HCT116 (cell line): ENCODE measurements around the gene FAM110D. TPM values are rescaled to one million over a fixed set of nuclear protein-coding genes. Genes with fewer than 3 reads are reported as not detected.

Source experiments
- ATAC-seq: fragments of 200-7000 bp; cut with Tn5 transposase; 2 replicates; pipeline ENCODE4 v1.9.1; 2020; ENCODE audit warnings: mild to moderate bottlenecking, moderate library complexity
- BruUV-seq: library from RNA; stranded (reverse); fragments of 400-500 nt; replicated peaks from 2 replicates; lab custom pipeline; 2021; lab: Mats Ljungman, UMichigan
- CTCF ChIA-PET: fragments of 300-600 bp; sonication (Branson Sonifier 250); formaldehyde crosslinking; loops from one replicate; lab custom pipeline; 2021; ENCODE audit warnings: antibody characterized with exemption; lab: Charles Lee
- POLR2A ChIA-PET: fragments of 300-600, 350-600 bp; sonication (Branson Sonifier 250); formaldehyde crosslinking; loops from one replicate; lab custom pipeline; 2021; ENCODE audit warnings: antibody characterized with exemption; lab: Charles Lee
- RAD21 ChIA-PET, 2 experiments: fragments of 300-600 bp; sonication (Branson Sonifier 250); formaldehyde crosslinking; loops; one replicate each; lab custom pipeline; 2023; ENCODE audit warnings: low total read pairs in 2 of 2; ENCODE audit not compliant: uncharacterized antibody in 2 of 2, unreplicated experiment in 2 of 2, low non-redundant PET in 1 of 2; lab: Charles Lee
- DNase-seq: peaks from one replicate; pipeline ENCODE4 v3.0.0-alpha.2; 2010; ENCODE audit warnings: low read depth, low spot score
- H2AFZ ChIP-seq: fragments of 200-600 bp; shearing (Covaris generic), sonication (generic); 2 replicates; pipeline ENCODE4 v1.6.1; 2017; ENCODE audit warnings: low read depth, mixed run types, mixed read lengths, antibody characterized with exemption, low read length; ENCODE audit not compliant: poor library complexity, severe bottlenecking
- H3K27ac ChIP-seq: 2 replicates; pipeline ENCODE4 v1.5.1; 2012; ENCODE audit warnings: low read depth, low read length
- H3K27me3 ChIP-seq: fragments of 200-600 bp; sonication (generic); 2 replicates; pipeline ENCODE4 v1.6.1; 2016; ENCODE audit warnings: mixed run types, low read length, mixed read lengths; ENCODE audit not compliant: insufficient read depth
- H3K36me3 ChIP-seq, 2 experiments: fragments of 200-500 bp in 1 of 2; fragments of 200-600 bp in 1 of 2; sonication (Bioruptor generic) in 1 of 2; sonication (generic) in 1 of 2; 2 replicates each; pipeline versions ENCODE4 v1.5.1 to v1.6.1; 2014 to 2016; ENCODE audit warnings: low read length in 2 of 2, inconsistent platforms in 1 of 2, mixed read lengths in 1 of 2, mixed run types in 1 of 2; ENCODE audit not compliant: insufficient read depth in 2 of 2, control insufficient read depth in 1 of 2
- H3K4me1 ChIP-seq, 2 experiments: fragments of 200-600 bp in 1 of 2; sonication (generic) in 1 of 2; 2 replicates each; pipeline versions ENCODE4 v1.5.1 to v1.6.1; 2012 to 2017; ENCODE audit warnings: low read length in 2 of 2, inconsistent platforms in 1 of 2, mild to moderate bottlenecking in 1 of 2, mixed read lengths in 1 of 2, mixed run types in 1 of 2, moderate library complexity in 1 of 2; ENCODE audit not compliant: insufficient read depth in 2 of 2, control insufficient read depth in 1 of 2
- H3K4me2 ChIP-seq: fragments of 200-600 bp; sonication (generic); 2 replicates; pipeline ENCODE4 v1.6.1; 2017; ENCODE audit warnings: mixed run types, low read length, mixed read lengths
- H3K4me3 ChIP-seq, 2 experiments: fragments of 200-600 bp in 1 of 2; sonication (generic) in 1 of 2; replicated peaks in 1 of 2; 2 replicates each; pipeline ENCODE4 v1.5.1; 2011 to 2016; ENCODE audit warnings: low read length in 2 of 2, control low read depth in 1 of 2, low read depth in 1 of 2, mild to moderate bottlenecking in 1 of 2, mixed read lengths in 1 of 2, mixed run types in 1 of 2
- H3K79me2 ChIP-seq: fragments of 200-600 bp; sonication (generic); 2 replicates; pipeline ENCODE4 v1.6.1; 2017; ENCODE audit warnings: mild to moderate bottlenecking, mixed run types, low read length, moderate library complexity, mixed read lengths; ENCODE audit not compliant: insufficient read depth
- H3K9ac ChIP-seq: fragments of 200-600 bp; sonication (generic); 2 replicates; pipeline ENCODE4 v1.6.1; 2016; ENCODE audit warnings: low read length, mixed read lengths
- H3K9me2 ChIP-seq: fragments of 200-600 bp; sonication (generic), shearing (Covaris generic); 2 replicates; pipeline ENCODE4 v1.6.1; 2017; ENCODE audit warnings: mixed run types, mild to moderate bottlenecking, moderate library complexity; ENCODE audit not compliant: insufficient read depth
- H3K9me3 ChIP-seq, 2 experiments: fragments of 200-500 bp in 1 of 2; fragments of 200-600 bp in 1 of 2; sonication (Bioruptor generic) in 1 of 2; sonication (generic) in 1 of 2; 2 replicates each; pipeline ENCODE4 v1.6.1; 2014 to 2017; ENCODE audit warnings: low read length in 2 of 2, mixed read lengths in 2 of 2, inconsistent platforms in 1 of 2, low read depth in 1 of 2, mild to moderate bottlenecking in 1 of 2, mixed run types in 1 of 2, moderate library complexity in 1 of 2; ENCODE audit not compliant: control insufficient read depth in 1 of 2, insufficient read depth in 1 of 2
- H4K20me1 ChIP-seq: fragments of 200-600 bp; sonication (generic), shearing (Covaris generic); 2 replicates; pipeline ENCODE4 v1.6.1; 2017; ENCODE audit warnings: mixed run types, mild to moderate bottlenecking, moderate library complexity; ENCODE audit not compliant: insufficient read depth
- CBX3 ChIP-seq: IDR thresholded peaks from 2 replicates; pipeline ENCODE4 v1.6.1; 2012; ENCODE audit warnings: low read depth
- CEBPB ChIP-seq: IDR thresholded peaks from 2 replicates; pipeline ENCODE4 v1.6.1; 2012; ENCODE audit warnings: low read depth
- CTCF ChIP-seq, 3 experiments: fragments of 200-600 bp in 1 of 3; sonication (generic) in 1 of 3; IDR thresholded peaks in 2 of 3; conservative IDR thresholded peaks in 1 of 3; 2 replicates each; pipeline ENCODE4 v1.5.1; 2012 to 2017; ENCODE audit warnings: low read depth in 2 of 3, low read length in 2 of 3, antibody characterized with exemption in 1 of 3, borderline replicate concordance in 1 of 3, control low read depth in 1 of 3, mild to moderate bottlenecking in 1 of 3, mixed read lengths in 1 of 3, mixed run types in 1 of 3, moderate library complexity in 1 of 3; ENCODE audit not compliant: insufficient read depth in 1 of 3
- EZH2 ChIP-seq: fragments of 200-600 bp; sonication (generic); IDR thresholded peaks from 2 replicates; pipeline ENCODE4 v1.6.1; 2017; ENCODE audit warnings: antibody characterized with exemption, mixed run types
- FOSL1 ChIP-seq: IDR thresholded peaks from 2 replicates; pipeline ENCODE4 v1.6.1; 2012; ENCODE audit warnings: low read depth
- JUND ChIP-seq: IDR thresholded peaks from 2 replicates; pipeline ENCODE4 v1.6.1; 2012
- POLR2AphosphoS5 ChIP-seq: IDR thresholded peaks from 2 replicates; pipeline ENCODE4 v1.6.1; 2011; ENCODE audit warnings: mild to moderate bottlenecking, low read depth, low read length, moderate library complexity
- RAD21 ChIP-seq: IDR thresholded peaks from 2 replicates; pipeline ENCODE4 v1.6.1; 2012; ENCODE audit warnings: low read depth, mild to moderate bottlenecking
- SIN3A ChIP-seq: IDR thresholded peaks from 2 replicates; pipeline ENCODE4 v1.6.1; 2012; ENCODE audit warnings: low read depth
- SP1 ChIP-seq: IDR thresholded peaks from 2 replicates; pipeline ENCODE4 v1.6.1; 2012; ENCODE audit warnings: low read depth
- SRF ChIP-seq: IDR thresholded peaks from 2 replicates; pipeline ENCODE4 v1.6.1; 2012; ENCODE audit warnings: low read depth
- ZFX ChIP-seq: fragments of 450-650 bp; IDR thresholded peaks from 2 replicates; pipeline ENCODE4 v1.6.1; 2017
- ZNF274 ChIP-seq: fragments of 200-500 bp; sonication (Bioruptor generic); IDR thresholded peaks from 2 replicates; pipeline ENCODE4 v1.6.1; 2014; ENCODE audit warnings: mild to moderate bottlenecking, low read depth, low read length, inconsistent platforms
- intact Hi-C: fragments of 100-400 bp; cut with micrococcal nuclease; formaldehyde crosslinking; loops from 2 replicates; pipeline ENCODE4 v1.10.0; 2022
- total RNA-seq: library from RNA; stranded (reverse); gene quantifications from one replicate; pipeline ENCODE4 v1.2.1, GENCODE V29; 2021; ENCODE audit not compliant: unreplicated experiment
- TF ChIP-seq, protein P1 (sequence below): IDR thresholded peaks from 2 replicates; pipeline ENCODE4 v1.6.1; 2012
- TF ChIP-seq, protein P2 (sequence below): IDR thresholded peaks from 2 replicates; pipeline ENCODE4 v1.6.1; 2012; ENCODE audit warnings: low read depth

Gene FAM110D
- total RNA-seq, 1 experiment from 2014 or later: 0.34 TPM

GRCh38 chr1:26187882-26188281 lies 29.0 kb downstream of the FAM110D start:
- Histone ChIP-seq H3K27me3 (no peaks in the 10 kb centered on the region), H3K36me3 (no peaks in the 10 kb centered on the region; a peak in 1 of 4 replicates), H3K4me3 (no peak overlapping the region), H3K79me2 (no peaks in the 10 kb centered on the region), H2AFZ (no peak overlapping the region), H3K4me2 (no peak overlapping the region), H3K27ac (no peak overlapping the region), H3K9me3 (no peaks in the 10 kb centered on the region), H3K4me1 (no peaks in the 10 kb centered on the region), H3K9ac (no peak overlapping the region), H3K9me2 (no peaks in the 10 kb centered on the region), H4K20me1 (no peaks in the 10 kb centered on the region)
- POLR2A ChIA-PET: interaction anchor here (2.1 kb wide), 1 partner anchor 10 kb away, joined by 6 read pairs; the partner anchor contains the start of gene CNKSR1
- ATAC-seq (no peak), DNase-seq (no peak)
- BruUV-seq: no TSS peak
- RAD21 ChIA-PET: no interaction called here
- intact Hi-C loops: no loop called here
- CTCF ChIA-PET: no interaction called here
- TF ChIP-seq POLR2AphosphoS5 (no peak), SIN3A (no peak), JUND (no peak), CTCF (IDR thresholded peaks at IDR 0.05 in 2 of 3, conservative IDR thresholded peaks at IDR 0.05 in 1 of 3; ENCODE audit: borderline replicate concordance in 1 of 3, insufficient read depth in 1 of 3, low read depth in 2 of 3, low read length in 2 of 3) (no peak), EZH2 (no peak), CEBPB (no peak), SP1 (no peak), ZFX (no peak), SRF (no peak), FOSL1 (no peak), ZNF274 (no peak), RAD21 (no peak), CBX3 (no peak)
- TF ChIP-seq, protein P1, sequence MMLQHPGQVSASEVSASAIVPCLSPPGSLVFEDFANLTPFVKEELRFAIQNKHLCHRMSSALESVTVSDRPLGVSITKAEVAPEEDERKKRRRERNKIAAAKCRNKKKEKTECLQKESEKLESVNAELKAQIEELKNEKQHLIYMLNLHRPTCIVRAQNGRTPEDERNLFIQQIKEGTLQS: no peak
- TF ChIP-seq, protein P2, sequence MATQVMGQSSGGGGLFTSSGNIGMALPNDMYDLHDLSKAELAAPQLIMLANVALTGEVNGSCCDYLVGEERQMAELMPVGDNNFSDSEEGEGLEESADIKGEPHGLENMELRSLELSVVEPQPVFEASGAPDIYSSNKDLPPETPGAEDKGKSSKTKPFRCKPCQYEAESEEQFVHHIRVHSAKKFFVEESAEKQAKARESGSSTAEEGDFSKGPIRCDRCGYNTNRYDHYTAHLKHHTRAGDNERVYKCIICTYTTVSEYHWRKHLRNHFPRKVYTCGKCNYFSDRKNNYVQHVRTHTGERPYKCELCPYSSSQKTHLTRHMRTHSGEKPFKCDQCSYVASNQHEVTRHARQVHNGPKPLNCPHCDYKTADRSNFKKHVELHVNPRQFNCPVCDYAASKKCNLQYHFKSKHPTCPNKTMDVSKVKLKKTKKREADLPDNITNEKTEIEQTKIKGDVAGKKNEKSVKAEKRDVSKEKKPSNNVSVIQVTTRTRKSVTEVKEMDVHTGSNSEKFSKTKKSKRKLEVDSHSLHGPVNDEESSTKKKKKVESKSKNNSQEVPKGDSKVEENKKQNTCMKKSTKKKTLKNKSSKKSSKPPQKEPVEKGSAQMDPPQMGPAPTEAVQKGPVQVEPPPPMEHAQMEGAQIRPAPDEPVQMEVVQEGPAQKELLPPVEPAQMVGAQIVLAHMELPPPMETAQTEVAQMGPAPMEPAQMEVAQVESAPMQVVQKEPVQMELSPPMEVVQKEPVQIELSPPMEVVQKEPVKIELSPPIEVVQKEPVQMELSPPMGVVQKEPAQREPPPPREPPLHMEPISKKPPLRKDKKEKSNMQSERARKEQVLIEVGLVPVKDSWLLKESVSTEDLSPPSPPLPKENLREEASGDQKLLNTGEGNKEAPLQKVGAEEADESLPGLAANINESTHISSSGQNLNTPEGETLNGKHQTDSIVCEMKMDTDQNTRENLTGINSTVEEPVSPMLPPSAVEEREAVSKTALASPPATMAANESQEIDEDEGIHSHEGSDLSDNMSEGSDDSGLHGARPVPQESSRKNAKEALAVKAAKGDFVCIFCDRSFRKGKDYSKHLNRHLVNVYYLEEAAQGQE: no peak
